ENCODE results near the gene RHCE.
"Not testable (repeated sequence)": the region's sequence is repeated elsewhere in the genome, so short reads cannot be mapped to it uniquely, and the experiment has no call there.

Gene RHCE

GRCh38 chr1:25322127-25322526 is 98.5 kb downstream of the RHCE start:
- H3K27ac ChIP-seq: not testable (repeated sequence)

GRCh38 chr1:25320314-25320938 is 100.2 kb downstream of the RHCE start:
- H3K27ac ChIP-seq: not testable (repeated sequence)

GRCh38 chr1:25312806-25313470 is 107.7 kb downstream of the RHCE start:
- H3K27ac ChIP-seq: not testable (repeated sequence)

All from 22Rv1 (cell line).